ENCODE data around the gene ARHGEF38. TPM values are rescaled to one million over a fixed set of nuclear protein-coding genes. Genes with fewer than 3 reads are reported as not detected.
"Not testable (repeated sequence)": the region's sequence is repeated elsewhere in the genome, so short reads cannot be mapped to it uniquely, and the experiment has no call there.

ARHGEF38 gene
- total RNA-seq, 4 donors from 2014 or later: 0.11 to 0.88 (median 0.54) TPM

GRCh38 chr4:105714071-105714521 is 161.7 kb downstream of the ARHGEF38 start:
- intact Hi-C loops (cut with DNase I; ENCODE audit: low total_unique reads): no loop called here
- WGBS, 2 donors: 40 to 45% methylated on average over 5 of the region's 5 CpGs
- no peak overlapping the region for H3K4me3 ChIP-seq (ENCODE audit: low read depth, poor library complexity, severe bottlenecking)
- TF ChIP-seq CTCF (IDR thresholded peaks at IDR 0.05) (no peak), POLR2A (IDR thresholded peaks at IDR 0.05) (no peak)
- no peak for DNase-seq (ENCODE audit: low spot score in 2 of 2)

- WGBS, 2 donors: 73 to 88% methylated on average over 1 of the region's 1 CpG
- intact Hi-C loops (cut with DNase I; ENCODE audit: low total_unique reads): no loop called here
- no peak for TF ChIP-seq CTCF (IDR thresholded peaks at IDR 0.05)
- no peak for TF ChIP-seq POLR2A (IDR thresholded peaks at IDR 0.05)
- no peak for DNase-seq (ENCODE audit: low spot score in 2 of 2)
- H3K4me3 ChIP-seq (ENCODE audit: low read depth, poor library complexity, severe bottlenecking): no peak overlapping the region
Observed at GRCh38 chr4:105714932-105715331, 162.5 kb downstream of the ARHGEF38 start.

- TF ChIP-seq POLR2A (IDR thresholded peaks at IDR 0.05): no peak
- no peak for TF ChIP-seq CTCF (IDR thresholded peaks at IDR 0.05)
- intact Hi-C loops (cut with DNase I; ENCODE audit: low total_unique reads): no loop called here
- WGBS, 2 donors: 45 to 46% methylated on average over 4 of the region's 4 CpGs
- no peak overlapping the region for H3K4me3 ChIP-seq (ENCODE audit: low read depth, poor library complexity, severe bottlenecking)
- DNase-seq (ENCODE audit: low spot score in 2 of 2): no peak
Observed at GRCh38 chr4:105715692-105716278, 163.4 kb downstream of the ARHGEF38 start.

GRCh38 chr4:105719204-105719603 is 166.8 kb downstream of the ARHGEF38 start:
- no peak overlapping the region for H3K4me3 ChIP-seq (ENCODE audit: low read depth, poor library complexity, severe bottlenecking)
- TF ChIP-seq CTCF (IDR thresholded peaks at IDR 0.05): no peak
- no peak for TF ChIP-seq POLR2A (IDR thresholded peaks at IDR 0.05)
- intact Hi-C loops (cut with DNase I; ENCODE audit: low total_unique reads): no loop called here
- 88 to 89% methylated on average over 2 of the region's 2 CpGs for WGBS, 2 donors
- DNase-seq (ENCODE audit: low spot score in 2 of 2): no peak

GRCh38 chr4:105725623-105726022 is 173.2 kb downstream of the ARHGEF38 start:
- WGBS, 2 donors: 91 to 97% methylated on average over 2 of the region's 2 CpGs
- intact Hi-C loops (cut with DNase I; ENCODE audit: low total_unique reads): no loop called here

GRCh38 chr4:105729895-105730294 is 177.5 kb downstream of the ARHGEF38 start:
- H3K4me3 ChIP-seq (ENCODE audit: low read depth, poor library complexity, severe bottlenecking); intact Hi-C loops (cut with DNase I; ENCODE audit: low total_unique reads); DNase-seq (ENCODE audit: low spot score in 2 of 2): not testable (repeated sequence)
- WGBS, 2 donors: 98 to 100% methylated on average over 4 of the region's 4 CpGs

More at GRCh38 chr4:105725623-105726022, 173.2 kb downstream of the ARHGEF38 start:
- DNase-seq (ENCODE audit: low spot score in 2 of 2): no peak
- TF ChIP-seq POLR2A (IDR thresholded peaks at IDR 0.05): no peak
- TF ChIP-seq CTCF (IDR thresholded peaks at IDR 0.05): no peak
- H3K4me3 ChIP-seq (ENCODE audit: low read depth, poor library complexity, severe bottlenecking): no peak overlapping the region

Other genes starting within 250 kb of the ARHGEF38 start
- 100 to 1,000 TPM in 2 of 4 donors, 10 to 100 TPM in 2; 84.6 to 174 (median 95.3) TPM for gene PPA2, start 78.6 kb upstream of the ARHGEF38 start, total RNA-seq
- gene INTS12, start 156.1 kb downstream of the ARHGEF38 start, total RNA-seq: 10 to 100 TPM; 14.7 to 21.8 (median 17.8) TPM
- 10 to 100 TPM in 2 of 4 donors, 1 to 10 TPM in 2; 5.1 to 14.8 (median 9.8) TPM for gene GSTCD, start 156.2 kb downstream of the ARHGEF38 start, total RNA-seq

Data from lower leg skin (tissue), 4 donors.